DLD1 (cell line): ENCODE measurements around the gene STEAP3.

Experiments used
- in situ Hi-C: cut with HindIII; loops from 2 replicates; pipeline ENCODE4 v1.10.0; 2017; ENCODE audit warnings: low sequenced_read_pairs

Gene STEAP3

GRCh38 chr2:119197126-119197405 is 26.6 kb upstream of the STEAP3 start:
- in situ Hi-C loops = no loop called here

GRCh38 chr2:119197529-119198239 is 25.9 kb upstream of the STEAP3 start:
- in situ Hi-C loops = no loop called here

DNA sequence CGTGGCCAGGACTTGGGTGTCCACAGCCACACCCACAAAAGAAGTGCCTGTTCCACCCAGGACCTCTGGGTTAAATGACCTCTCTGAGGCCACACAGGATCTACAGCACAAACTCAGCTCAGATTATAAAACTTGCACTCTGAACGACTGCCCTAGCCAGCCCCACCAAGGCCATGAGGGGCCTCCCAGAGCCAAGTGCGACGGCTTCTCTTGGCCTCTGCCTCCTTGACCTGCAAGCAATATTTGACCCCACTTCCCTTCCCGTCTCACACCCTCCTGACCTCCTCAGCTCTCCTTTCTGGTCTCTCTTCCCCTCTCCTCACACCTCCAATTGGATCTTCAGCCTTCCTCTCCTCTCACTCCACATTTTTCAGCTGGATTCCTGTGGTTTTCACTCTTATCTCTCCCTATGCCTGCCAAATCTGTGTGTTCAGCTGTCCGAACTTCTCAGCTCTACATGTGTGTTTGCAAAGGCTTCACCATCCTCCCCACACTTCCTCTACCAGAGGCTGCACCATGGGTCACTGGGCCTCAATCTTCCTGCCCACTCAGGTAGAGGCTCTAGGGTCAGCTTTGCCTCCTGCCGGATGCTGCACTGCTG is 25.3 kb upstream of the STEAP3 start:
- in situ Hi-C loops = no loop called here

DNA sequence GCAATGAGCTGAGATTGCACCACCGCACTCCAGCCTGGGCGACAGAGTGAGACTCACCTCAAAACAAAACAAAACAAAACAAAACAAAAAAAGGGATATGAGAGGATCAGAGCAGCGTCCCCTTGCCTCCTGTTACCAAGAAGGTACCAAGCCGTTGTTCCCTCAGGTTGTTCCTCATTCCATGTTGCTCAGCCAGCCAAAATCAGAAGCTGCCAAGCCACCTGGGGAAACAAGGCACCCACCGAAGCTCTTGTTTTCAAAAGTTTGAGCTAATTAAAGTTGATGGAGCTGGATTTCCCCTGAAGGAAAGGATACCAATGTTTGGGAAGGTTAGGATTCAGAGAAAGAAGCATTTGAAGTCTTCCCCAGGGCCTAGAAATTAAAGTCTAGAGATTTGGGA is 21.8 kb upstream of the STEAP3 start:
- in situ Hi-C loops = no loop called here

GRCh38 chr2:119202610-119203310 is 20.9 kb upstream of the STEAP3 start:
- in situ Hi-C loops = no loop called here

DNA sequence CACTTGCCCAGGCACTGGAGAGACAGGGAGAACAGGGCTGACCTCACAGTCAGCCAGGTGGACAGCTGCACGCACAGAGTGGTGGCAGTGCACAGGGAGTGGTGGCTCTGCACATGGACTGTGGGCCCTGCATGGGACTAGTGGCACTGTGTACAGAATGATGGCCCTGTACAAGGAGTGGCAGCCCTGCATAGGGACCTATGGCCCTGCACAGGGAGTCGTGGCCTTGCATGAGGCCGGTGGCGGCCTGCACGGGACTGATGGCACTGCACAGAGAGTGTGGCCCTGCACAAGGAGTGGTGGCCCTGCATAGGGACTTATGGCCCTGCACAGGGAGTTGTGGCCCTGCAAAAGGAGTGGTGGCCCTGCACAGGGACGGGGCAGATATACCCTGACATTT is 19.1 kb upstream of the STEAP3 start:
- in situ Hi-C loops = no loop called here

- in situ Hi-C loops = no loop called here
Measured at GRCh38 chr2:119205001-119205706, 18.5 kb upstream of the STEAP3 start.

DNA sequence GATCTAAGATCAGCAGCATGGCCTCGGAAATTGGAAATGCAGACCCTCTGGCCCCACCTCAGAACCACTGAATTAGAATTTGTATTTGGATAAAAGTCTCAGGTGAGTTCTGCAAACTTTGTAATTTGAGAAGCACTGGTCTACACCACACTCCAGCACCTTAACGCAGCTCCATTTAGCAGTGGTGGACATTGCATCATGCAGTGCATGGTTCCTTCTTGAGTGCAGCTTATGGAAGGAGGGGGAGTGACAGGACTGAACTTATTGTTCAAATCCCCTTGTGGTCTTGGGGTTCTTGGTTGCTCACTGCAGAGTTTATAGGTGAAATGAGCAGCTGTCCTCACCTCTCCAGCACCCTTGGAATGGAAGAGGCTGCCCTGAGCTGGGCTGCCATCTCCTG is 17.4 kb upstream of the STEAP3 start:
- in situ Hi-C loops = no loop called here

GRCh38 chr2:119207447-119207846 is 16.2 kb upstream of the STEAP3 start:
- in situ Hi-C loops = no loop called here

DNA sequence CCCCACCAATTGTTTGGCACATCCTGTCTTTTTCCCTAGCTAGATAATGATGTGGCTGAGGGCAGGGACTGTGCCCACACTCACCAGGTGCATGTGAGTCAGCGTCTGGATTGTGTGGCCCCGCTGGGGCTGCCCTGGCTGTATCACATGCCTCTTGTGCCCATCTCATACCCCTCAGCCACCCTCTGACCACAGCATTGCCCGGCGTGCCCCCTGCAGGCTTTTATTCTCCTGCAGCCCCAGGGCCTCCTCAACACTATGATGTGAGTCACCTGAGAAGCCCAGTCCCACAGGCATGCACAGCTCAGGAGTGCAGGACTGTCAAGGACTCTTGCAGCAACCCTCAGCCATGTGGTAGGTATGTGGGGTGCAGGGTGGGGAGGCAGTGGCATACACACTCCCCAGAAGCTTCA is 14.8 kb upstream of the STEAP3 start:
- in situ Hi-C loops = no loop called here

- in situ Hi-C loops = no loop called here
Measured at GRCh38 chr2:119212139-119212800, 11.4 kb upstream of the STEAP3 start.

DNA sequence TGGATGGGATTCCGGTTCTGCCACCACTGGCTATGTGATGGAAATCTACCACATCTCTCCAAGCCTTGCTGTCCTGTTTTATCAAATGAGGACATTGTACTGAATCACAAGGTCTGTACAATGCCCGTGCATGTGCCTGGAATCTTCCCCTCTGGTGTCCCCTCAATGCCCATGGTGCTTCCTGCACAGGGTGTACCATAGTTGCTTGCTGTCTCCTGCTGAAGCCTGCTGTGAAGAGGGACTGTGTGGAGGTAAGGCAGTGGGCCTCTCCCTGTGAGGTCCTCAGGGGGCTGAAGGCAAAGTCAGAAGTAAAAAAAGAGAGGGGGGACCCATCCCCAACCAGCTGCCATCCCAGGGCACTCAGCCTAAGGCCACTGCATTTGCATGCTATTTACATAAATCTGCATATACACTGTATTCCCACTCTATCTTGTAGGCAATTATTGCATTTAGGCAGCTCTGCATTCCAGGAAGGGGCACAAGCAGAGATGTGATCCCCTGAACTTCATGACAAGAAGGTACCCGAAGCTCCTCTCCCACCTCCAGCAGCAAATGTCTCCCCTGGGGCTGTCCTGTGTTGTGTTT is 9.1 kb upstream of the STEAP3 start:
- in situ Hi-C loops = no loop called here

- in situ Hi-C loops = no loop called here
Measured at GRCh38 chr2:119216994-119217393, 6.6 kb upstream of the STEAP3 start.

- in situ Hi-C loops = no loop called here
Measured at GRCh38 chr2:119218478-119219064, 5.1 kb upstream of the STEAP3 start.

- in situ Hi-C loops = no loop called here
Measured at GRCh38 chr2:119219873-119220272, 3.8 kb upstream of the STEAP3 start.

DNA sequence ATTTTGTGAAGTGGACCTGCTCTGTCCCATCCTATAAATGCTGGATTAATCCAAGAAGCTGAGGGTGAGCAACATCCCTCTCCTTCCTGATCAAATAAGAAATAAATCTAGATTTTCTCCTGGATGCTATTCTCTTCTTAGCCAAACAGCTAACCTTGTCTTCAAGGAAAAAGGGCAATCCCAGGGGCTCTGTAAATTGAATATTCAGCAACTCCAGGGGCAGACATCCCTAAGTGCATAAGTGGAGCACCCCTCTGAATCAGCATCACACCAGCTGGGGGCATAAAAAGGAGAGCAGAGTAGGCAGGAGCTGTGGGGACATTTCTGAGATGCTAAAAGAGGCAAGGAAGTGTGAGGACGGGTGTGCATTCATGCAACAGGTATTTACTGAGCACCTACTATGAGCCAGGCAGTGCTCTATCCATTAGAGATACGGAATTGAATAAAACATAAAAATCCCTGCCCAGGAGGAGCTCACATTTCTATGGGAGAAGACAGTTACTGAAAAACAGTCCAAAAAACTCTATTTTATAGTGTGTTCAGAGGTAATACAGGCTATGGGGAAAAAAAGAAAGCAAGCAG is 2.8 kb upstream of the STEAP3 start:
- in situ Hi-C loops = no loop called here

DNA sequence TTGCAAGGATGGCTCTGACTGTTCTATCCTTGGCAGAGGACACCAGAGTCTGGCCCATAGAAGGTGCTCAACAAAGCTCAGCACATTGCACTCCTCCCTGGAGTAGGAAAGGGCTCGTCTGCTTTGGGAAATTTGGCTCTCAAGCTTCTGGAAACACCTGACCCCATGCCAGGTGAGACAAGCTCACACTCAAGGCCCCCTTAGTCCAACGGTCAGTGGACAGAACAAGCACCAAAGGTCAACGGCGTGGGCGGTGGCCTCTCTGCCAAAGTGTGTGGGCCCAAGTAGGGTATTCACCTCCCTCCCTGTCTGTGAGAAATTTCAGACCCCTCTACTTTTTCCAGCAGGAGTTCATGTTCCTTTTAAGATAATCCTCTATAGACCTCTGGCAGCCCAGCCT is 2.0 kb upstream of the STEAP3 start:
- in situ Hi-C loops = no loop called here

DNA sequence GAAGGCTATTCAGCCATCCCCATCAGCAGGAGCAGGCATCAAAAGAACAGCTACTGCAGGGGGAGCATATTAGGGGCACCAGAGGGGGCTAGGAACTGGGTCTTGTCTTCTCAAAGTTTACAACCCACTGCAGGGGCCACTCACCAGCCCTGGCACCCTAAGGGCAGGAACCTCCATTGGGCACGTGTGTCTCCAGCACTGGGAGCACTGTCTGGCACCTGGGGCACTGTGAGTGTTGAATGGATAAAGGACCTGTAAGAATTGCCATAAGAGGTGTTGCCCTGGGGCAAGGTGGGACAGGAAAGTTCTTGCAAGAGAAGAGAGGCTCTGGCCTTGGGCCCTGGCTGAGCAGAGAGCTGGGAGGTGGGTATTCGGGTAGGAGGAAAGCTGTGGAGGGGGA is 1.4 kb upstream of the STEAP3 start:
- in situ Hi-C loops = no loop called here

DNA sequence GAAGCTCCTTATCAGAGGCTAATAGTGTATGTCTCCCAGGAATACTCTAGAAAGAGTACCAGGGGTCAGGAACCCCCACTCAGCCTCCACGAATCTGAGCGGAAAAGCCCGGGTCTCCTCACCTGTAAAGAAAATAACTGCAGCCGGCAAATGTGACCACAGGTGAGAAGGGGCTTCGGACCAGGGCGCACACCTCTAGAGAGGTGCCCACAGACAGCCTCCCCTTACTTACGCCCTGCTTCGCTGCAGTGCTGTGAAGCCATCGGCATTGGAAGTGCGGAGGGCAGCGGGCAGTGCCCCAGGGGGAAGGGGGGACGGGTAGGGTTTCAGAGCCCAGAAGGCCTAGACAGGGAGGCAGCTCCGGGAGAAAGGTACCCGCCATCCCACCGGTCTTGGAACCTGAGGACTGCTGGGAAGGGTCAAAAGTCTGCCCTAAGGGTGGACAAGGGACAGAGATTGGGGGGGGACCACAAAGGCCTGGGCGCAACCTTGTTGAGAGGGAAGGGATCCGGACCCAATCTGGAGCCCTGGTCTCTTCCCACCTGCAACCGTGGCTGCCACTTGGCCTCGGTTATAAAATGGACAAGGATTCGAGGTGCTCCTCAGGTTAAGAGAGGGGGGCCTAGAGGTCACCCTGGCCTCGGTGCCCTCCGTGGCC is 642 bp upstream of the STEAP3 start:
- in situ Hi-C loops = no loop called here
